RWPE1 (cell line): ENCODE data around the gene GJB4.
A peak's percentile ranks its signal among the peaks of the same experiment; 100 is the strongest.

Source experiments
- CTCF ChIA-PET: fragments of 350-600 bp; sonication (Branson Sonifier 250); formaldehyde crosslinking; extraction: SDS; loops from one replicate; lab custom pipeline; 2021; lab: Yijun Ruan, JAX
- POLR2A ChIA-PET: fragments of 400-600 bp; formaldehyde crosslinking; extraction: SDS; loops from one replicate; lab custom pipeline; 2020; ENCODE audit warnings: antibody characterized with exemption; ENCODE audit not compliant: low non-redundant PET; lab: Yijun Ruan, JAX
- DNase-seq: peaks from one replicate; pipeline ENCODE4 v3.0.0; 2012; ENCODE audit warnings: low spot score
- H3K27ac ChIP-seq: fragments of 450-650 bp; 2 replicates; pipeline ENCODE4 v1.5.1; 2017
- CTCF ChIP-seq: fragments of 450-650 bp; conservative IDR thresholded peaks from 2 replicates; pipeline ENCODE4 v1.5.1; 2017; ENCODE audit warnings: low read depth, mild to moderate bottlenecking

GJB4 gene

GRCh38 chr1:34739613-34740012 lies 19.9 kb upstream of the GJB4 start:
- POLR2A ChIA-PET, result no interaction called here
- no peak overlapping the region for H3K27ac ChIP-seq
- TF ChIP-seq CTCF, result no peak
- no peak for DNase-seq
- CTCF ChIA-PET, result interaction anchor here (1.0 kb wide), 2 partner anchors 43 to 1106 kb away, joined by 3 to 4 read pairs; no protein-coding TSS in a partner anchor

- no peak for DNase-seq
- CTCF ChIA-PET, result interaction anchor here (1.0 kb wide), 1 partner anchor 44 kb away, joined by 3 read pairs; no protein-coding TSS in a partner anchor
- POLR2A ChIA-PET, result no interaction called here
Observed at GRCh38 chr1:34740161-34740868, 19.2 kb upstream of the GJB4 start.

GRCh38 chr1:34742667-34743270 lies 16.8 kb upstream of the GJB4 start:
- ChIA-PET CTCF (interaction anchor here (0.5 to 1.4 kb wide), 22 partner anchors 10 to 1110 kb away, joined by 3 to 8 read pairs (median 4); partner anchors contain the start of genes GJB3, GJB4 and GJB5), POLR2A (interaction anchor here (0.6 kb wide), 1 partner anchor 38 kb away, joined by 3 read pairs; the partner anchor contains the start of gene GJB3)
- peak; percentile 96 for TF ChIP-seq CTCF
- no peak overlapping the region for H3K27ac ChIP-seq
- peak; percentile 86 for DNase-seq

More at GRCh38 chr1:34740161-34740868, 19.2 kb upstream of the GJB4 start:
- no peak for TF ChIP-seq CTCF
- no peak overlapping the region for H3K27ac ChIP-seq

GRCh38 chr1:34743775-34744174 lies 15.8 kb upstream of the GJB4 start:
- POLR2A ChIA-PET, result interaction anchor here (0.5 kb wide), 1 partner anchor 37 kb away, joined by 3 read pairs; the partner anchor contains the start of gene GJB3
- TF ChIP-seq CTCF, result no peak
- no peak for DNase-seq
- CTCF ChIA-PET, result interaction anchor here (0.7 to 1.4 kb wide), 3 partner anchors 33 to 53 kb away, joined by 3 to 8 read pairs (median 3); no protein-coding TSS in a partner anchor
- no peak overlapping the region for H3K27ac ChIP-seq

- CTCF ChIA-PET, result interaction anchor here (0.6 kb wide), 1 partner anchor 1112 kb away, joined by 3 read pairs; no protein-coding TSS in a partner anchor
- no peak overlapping the region for H3K27ac ChIP-seq
- no peak for DNase-seq
- no peak for TF ChIP-seq CTCF
- POLR2A ChIA-PET, result no interaction called here
Observed at GRCh38 chr1:34744851-34745250, 14.7 kb upstream of the GJB4 start.

GRCh38 chr1:34745666-34746065 lies 13.9 kb upstream of the GJB4 start:
- no peak for DNase-seq
- TF ChIP-seq CTCF, result no peak
- POLR2A ChIA-PET, result no interaction called here
- H3K27ac ChIP-seq, result no peak overlapping the region
- CTCF ChIA-PET, result interaction anchor here (1.3 kb wide), 1 partner anchor 36 kb away, joined by 5 read pairs; no protein-coding TSS in a partner anchor
